HFF-Myc (cell line): ENCODE data around the gene MSLN.
"Not testable (repeated sequence)": the region's sequence is repeated elsewhere in the genome, so short reads cannot be mapped to it uniquely, and the experiment has no call there.

Experiments used
- DNase-seq: peaks from one replicate; pipeline ENCODE4 v3.0.0-alpha.2; 2011; ENCODE audit warnings: low read depth; ENCODE audit errors: extremely low read depth
- H3K4me3 ChIP-seq: replicated peaks from 2 replicates; pipeline ENCODE4 v1.5.1; 2011; ENCODE audit warnings: low read depth, mild to moderate bottlenecking, control low read depth, low read length
- CTCF ChIP-seq: IDR thresholded peaks from 2 replicates; pipeline ENCODE4 v1.5.1; 2012; ENCODE audit warnings: mild to moderate bottlenecking, low read depth, low read length, control low read depth; ENCODE audit errors: missing control alignments

MSLN gene

DNA sequence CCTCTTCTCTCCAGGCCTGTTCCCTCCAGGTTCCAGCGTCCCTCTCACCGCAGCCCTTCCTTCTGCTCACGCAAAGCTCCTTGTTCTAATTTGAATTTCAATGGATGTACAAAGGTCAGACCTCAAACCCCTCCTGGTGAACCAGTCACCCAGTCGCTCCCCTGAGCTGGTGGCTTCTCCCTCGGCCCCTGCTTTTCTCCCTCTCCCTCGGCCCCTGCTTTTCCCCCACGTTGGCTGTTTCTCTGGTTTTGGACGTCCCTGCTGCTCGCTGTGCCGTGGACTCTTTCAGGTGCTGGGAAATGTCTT lies 8.6 kb upstream of the MSLN start:
- H3K4me3 ChIP-seq = no peak overlapping the region
- no peak for TF ChIP-seq CTCF
- DNase-seq = no peak

DNA sequence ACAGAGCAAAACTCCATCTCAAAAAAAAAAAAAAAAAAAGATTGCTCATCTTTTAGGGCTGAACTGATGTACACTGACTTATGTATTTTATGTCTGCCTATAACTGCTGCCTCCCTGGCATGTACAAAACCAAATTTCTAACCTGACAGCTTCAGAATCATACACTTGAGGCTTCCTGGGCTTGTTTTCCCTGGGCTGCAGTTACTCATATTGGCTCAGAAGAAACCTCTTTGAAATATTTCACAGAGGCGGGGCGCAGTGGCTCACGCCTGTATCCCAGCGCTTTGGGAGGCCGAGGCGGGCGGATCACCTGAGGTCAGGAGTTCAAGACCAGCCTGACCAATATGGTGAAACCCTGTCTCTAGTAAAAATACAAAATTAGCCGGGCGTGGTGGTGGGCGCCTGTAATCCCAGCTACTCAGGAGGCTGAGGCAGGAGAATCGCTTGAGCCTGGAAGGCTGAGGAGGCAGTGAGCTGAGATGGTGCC lies 6.4 kb upstream of the MSLN start:
- DNase-seq, H3K4me3 ChIP-seq: not testable (repeated sequence)

- no peak for DNase-seq
- TF ChIP-seq CTCF = no peak
- no peak overlapping the region for H3K4me3 ChIP-seq
Measured at GRCh38 chr16:754656-755055, 5.9 kb upstream of the MSLN start.

- DNase-seq = no peak
- H3K4me3 ChIP-seq = no peak overlapping the region
- TF ChIP-seq CTCF = no peak
Measured at GRCh38 chr16:756428-756827, 4.1 kb upstream of the MSLN start.

DNA sequence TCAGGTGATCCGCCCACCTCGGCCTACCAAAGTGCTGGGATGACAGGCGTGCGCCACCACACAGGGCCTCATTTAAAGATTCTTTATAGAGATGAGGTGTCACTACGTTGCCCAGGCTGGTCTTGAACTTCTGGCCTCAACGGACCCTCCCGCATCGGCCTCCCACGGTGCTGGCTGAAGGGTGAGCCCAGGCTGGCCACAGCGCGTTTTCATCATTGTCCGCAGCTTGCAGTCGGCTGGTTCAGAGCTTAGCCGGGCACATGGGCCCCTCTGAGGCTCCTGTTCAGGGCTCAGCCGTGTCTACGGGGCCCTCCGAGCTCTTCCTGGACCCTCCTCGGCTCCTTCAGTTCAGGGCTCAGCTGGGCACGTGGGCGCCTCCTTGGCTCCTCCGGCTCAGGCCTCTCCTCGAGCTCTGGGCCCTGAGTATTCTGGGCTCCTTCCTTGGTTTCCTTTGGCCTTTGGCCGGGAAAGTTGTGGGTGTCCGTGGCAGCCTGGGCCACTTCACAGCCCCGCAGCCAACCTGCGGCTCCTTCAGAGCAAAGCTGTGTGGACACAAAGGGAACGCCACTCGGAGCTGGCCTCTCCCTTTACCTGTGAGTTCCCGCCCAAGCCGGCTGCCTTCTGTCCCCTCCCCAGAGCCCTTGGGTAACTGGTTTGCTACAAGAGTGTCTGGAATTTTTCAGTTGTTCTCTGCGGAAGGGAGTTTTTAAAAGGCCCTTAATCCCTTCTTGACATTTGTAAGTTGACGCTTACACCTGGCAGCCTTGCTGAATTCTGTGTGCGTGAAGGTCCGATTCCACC lies 1.2 kb upstream of the MSLN start:
- no peak for TF ChIP-seq CTCF
- H3K4me3 ChIP-seq = no peak overlapping the region
- DNase-seq = no peak

DNA sequence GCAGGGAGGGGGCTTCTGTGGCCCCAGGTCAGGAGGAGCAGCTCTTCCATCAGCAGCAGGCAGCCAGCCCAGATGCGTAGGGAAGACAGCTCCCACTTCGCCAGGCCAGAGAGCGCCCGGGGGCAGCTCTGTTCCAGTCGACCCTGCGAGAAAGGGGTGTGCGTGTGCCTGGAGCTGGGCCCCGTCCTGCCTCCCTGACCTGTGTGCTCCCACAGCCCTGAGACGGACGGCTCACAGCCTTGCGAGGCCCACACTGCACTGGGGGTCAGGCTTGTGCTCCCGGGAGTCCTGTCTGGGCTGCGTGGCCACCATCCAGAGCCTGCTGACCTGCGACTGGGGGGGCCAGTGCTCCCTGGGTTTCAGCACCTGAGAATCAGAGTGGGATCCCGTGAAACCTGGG lies 469 bp upstream of the MSLN start:
- H3K4me3 ChIP-seq = no peak overlapping the region
- no peak for TF ChIP-seq CTCF
- no peak for DNase-seq

- no peak for DNase-seq
- no peak overlapping the region for H3K4me3 ChIP-seq
- no peak for TF ChIP-seq CTCF
Measured at GRCh38 chr16:761625-762513, 1.3 kb downstream of the MSLN start.
